DND-41 (cell line): ENCODE data around the gene KCNIP4.

ENCODE experiments used
- ATAC-seq: fragments of 200-7000 bp; cut with Tn5 transposase; 3 replicates; pipeline ENCODE4 v1.9.1; 2021; ENCODE audit warnings: low read depth; ENCODE audit not compliant: insufficient read depth
- DNase-seq: peaks from one replicate; pipeline ENCODE4 v3.0.0-alpha.2; 2020
- H2AFZ ChIP-seq: 2 replicates; pipeline ENCODE4 v1.6.0; 2012; ENCODE audit warnings: low read depth, low read length
- H3K27ac ChIP-seq: 2 replicates; pipeline ENCODE4 v1.5.1; 2012; ENCODE audit warnings: low read length, inconsistent platforms
- H3K27me3 ChIP-seq: fragments of 200-600 bp; sonication (generic); 2 replicates; pipeline ENCODE4 v1.6.0; 2012; ENCODE audit warnings: low read length, mild to moderate bottlenecking, inconsistent platforms; ENCODE audit not compliant: insufficient read depth, poor library complexity
- H3K36me3 ChIP-seq: 2 replicates; pipeline ENCODE4 v1.5.1; 2012; ENCODE audit warnings: low read length, inconsistent platforms; ENCODE audit not compliant: insufficient read depth
- H3K4me1 ChIP-seq: 2 replicates; pipeline ENCODE4 v1.5.1; 2012; ENCODE audit warnings: mild to moderate bottlenecking, low read length; ENCODE audit not compliant: insufficient read depth
- H3K4me2 ChIP-seq: 2 replicates; pipeline ENCODE4 v1.6.0; 2012; ENCODE audit warnings: mild to moderate bottlenecking, moderate library complexity, low read length, inconsistent platforms; ENCODE audit not compliant: insufficient read depth
- H3K4me3 ChIP-seq, 2 experiments: fragments of 200-600 bp in 1 of 2; shearing (Covaris generic) in 1 of 2; 2 replicates each; pipeline ENCODE4 v1.5.1; 2012 to 2016; ENCODE audit warnings: inconsistent platforms in 2 of 2, low read length in 2 of 2, mild to moderate bottlenecking in 2 of 2, low read depth in 1 of 2, moderate library complexity in 1 of 2
- H3K79me2 ChIP-seq: 2 replicates; pipeline ENCODE4 v1.6.0; 2012; ENCODE audit warnings: low read length, inconsistent platforms; ENCODE audit not compliant: insufficient read depth
- H3K9ac ChIP-seq: 2 replicates; pipeline ENCODE4 v1.6.0; 2012; ENCODE audit warnings: low read depth, mild to moderate bottlenecking, inconsistent platforms, low read length, moderate library complexity
- H3K9me3 ChIP-seq: 2 replicates; pipeline ENCODE4 v1.5.1; 2012; ENCODE audit warnings: low read length, moderate library complexity, mild to moderate bottlenecking, inconsistent platforms; ENCODE audit not compliant: insufficient read depth, severe bottlenecking
- H4K20me1 ChIP-seq: 2 replicates; pipeline ENCODE4 v1.6.0; 2012; ENCODE audit warnings: low read length; ENCODE audit not compliant: insufficient read depth
- EZH2 ChIP-seq: IDR thresholded peaks from 3 replicates; pipeline ENCODE4 v1.6.1; 2012; ENCODE audit warnings: borderline replicate concordance, low read depth, mild to moderate bottlenecking, moderate library complexity, low read length, inconsistent platforms; ENCODE audit not compliant: severe bottlenecking
- TF ChIP-seq, protein P1 (sequence below): IDR thresholded peaks from 2 replicates; pipeline ENCODE4 v1.5.1; 2012; ENCODE audit warnings: borderline replicate concordance, low read length, moderate library complexity, mild to moderate bottlenecking; ENCODE audit not compliant: poor library complexity, severe bottlenecking; ENCODE audit errors: extremely low read depth

Gene KCNIP4

DNA sequence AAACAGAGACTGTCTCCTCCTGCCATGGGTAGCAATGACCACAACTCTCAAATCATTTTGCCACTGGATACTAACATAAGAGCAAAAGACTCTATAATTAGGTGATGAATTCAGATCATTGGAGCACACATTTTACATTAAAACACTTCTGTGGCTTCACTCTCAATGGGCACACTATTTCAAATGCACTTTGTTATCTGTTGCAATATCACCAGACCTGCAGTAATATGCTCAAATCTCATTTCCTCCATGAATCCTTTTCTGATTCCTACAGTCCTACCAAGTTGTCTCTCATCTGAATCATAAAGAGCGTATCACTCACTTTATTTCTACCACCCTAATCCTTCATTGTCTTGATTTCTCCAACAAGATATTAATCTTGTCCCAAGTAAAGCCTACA, 302.8 kb downstream of the KCNIP4 start:
- H3K36me3 ChIP-seq, result no peaks in the 10 kb centered on the region
- no peaks in the 10 kb centered on the region for H4K20me1 ChIP-seq
- H3K27ac ChIP-seq, result no peak overlapping the region
- no peaks in the 10 kb centered on the region for H3K4me1 ChIP-seq
- ATAC-seq (no peak), DNase-seq (no peak)
- H3K27me3 ChIP-seq, result no peaks in the 10 kb centered on the region
- H3K79me2 ChIP-seq, result no peaks in the 10 kb centered on the region
- H2AFZ ChIP-seq, result no peak overlapping the region
- H3K9ac ChIP-seq, result no peak overlapping the region
- no peaks in the 10 kb centered on the region for H3K9me3 ChIP-seq
- H3K4me3 ChIP-seq, result no peak overlapping the region
- H3K4me2 ChIP-seq, result no peak overlapping the region
- no peak for TF ChIP-seq EZH2
- TF ChIP-seq, protein P1, sequence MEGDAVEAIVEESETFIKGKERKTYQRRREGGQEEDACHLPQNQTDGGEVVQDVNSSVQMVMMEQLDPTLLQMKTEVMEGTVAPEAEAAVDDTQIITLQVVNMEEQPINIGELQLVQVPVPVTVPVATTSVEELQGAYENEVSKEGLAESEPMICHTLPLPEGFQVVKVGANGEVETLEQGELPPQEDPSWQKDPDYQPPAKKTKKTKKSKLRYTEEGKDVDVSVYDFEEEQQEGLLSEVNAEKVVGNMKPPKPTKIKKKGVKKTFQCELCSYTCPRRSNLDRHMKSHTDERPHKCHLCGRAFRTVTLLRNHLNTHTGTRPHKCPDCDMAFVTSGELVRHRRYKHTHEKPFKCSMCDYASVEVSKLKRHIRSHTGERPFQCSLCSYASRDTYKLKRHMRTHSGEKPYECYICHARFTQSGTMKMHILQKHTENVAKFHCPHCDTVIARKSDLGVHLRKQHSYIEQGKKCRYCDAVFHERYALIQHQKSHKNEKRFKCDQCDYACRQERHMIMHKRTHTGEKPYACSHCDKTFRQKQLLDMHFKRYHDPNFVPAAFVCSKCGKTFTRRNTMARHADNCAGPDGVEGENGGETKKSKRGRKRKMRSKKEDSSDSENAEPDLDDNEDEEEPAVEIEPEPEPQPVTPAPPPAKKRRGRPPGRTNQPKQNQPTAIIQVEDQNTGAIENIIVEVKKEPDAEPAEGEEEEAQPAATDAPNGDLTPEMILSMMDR, result no peak

DNA sequence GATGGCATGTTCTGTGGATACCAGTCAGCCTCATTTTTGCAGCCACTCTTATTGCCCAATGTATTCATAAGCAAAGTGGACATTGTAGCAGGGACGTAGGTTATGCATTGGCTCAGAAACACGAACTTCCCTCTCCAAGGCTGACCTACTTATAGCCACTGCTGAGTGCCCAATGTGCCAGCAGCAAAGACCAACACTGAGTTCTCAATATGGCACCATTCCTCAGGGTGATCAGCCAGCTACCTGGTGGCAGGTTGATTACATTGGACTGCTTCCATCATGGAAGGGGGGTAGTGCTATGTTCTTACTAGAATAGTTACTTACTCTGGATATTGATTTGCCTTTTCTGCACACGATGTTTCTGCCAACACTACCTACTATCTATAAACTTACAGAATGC, 306.9 kb downstream of the KCNIP4 start:
- DNase-seq, result no peak

DNA sequence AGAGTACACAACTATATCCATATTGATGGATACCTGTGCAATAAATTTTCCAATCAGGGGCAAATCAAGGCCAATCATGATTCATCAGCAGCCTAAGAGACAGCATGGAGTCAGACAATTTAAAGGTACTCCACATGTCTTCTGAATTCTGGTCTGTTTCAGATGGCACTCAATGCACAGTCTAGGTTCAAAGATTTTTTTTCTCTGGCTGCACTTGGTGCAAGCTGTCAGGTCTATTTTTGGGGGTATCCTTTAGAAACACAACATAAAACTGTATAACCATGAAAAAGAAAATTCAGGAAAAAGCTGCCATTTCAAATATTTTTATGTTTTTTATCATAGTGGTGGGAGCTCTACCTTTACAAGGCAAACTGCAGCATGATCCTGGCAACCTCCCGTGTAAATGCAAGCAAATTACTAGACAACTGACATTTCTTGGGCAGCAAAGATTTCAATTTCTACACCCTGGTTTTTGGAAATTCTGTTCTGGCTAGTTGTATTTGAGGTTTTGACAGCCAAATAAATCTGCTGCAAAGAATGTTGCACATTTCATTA, 310.3 kb downstream of the KCNIP4 start:
- Histone ChIP-seq H2AFZ (no peak overlapping the region), H3K9ac (no peak overlapping the region), H3K4me1 (no peaks in the 10 kb centered on the region), H3K4me3 (no peak overlapping the region), H3K79me2 (no peaks in the 10 kb centered on the region), H3K9me3 (no peaks in the 10 kb centered on the region), H3K27ac (no peak overlapping the region), H3K27me3 (no peaks in the 10 kb centered on the region), H3K36me3 (no peaks in the 10 kb centered on the region), H3K4me2 (no peak overlapping the region), H4K20me1 (no peaks in the 10 kb centered on the region)
- TF ChIP-seq EZH2, result no peak
- TF ChIP-seq, protein P1, result no peak
- ATAC-seq, result no peak
- DNase-seq, result no peak

More for the DNA sequence above, 306.9 kb downstream of the KCNIP4 start:
- Histone ChIP-seq H3K9me3 (no peaks in the 10 kb centered on the region), H3K4me1 (no peaks in the 10 kb centered on the region), H3K27ac (no peak overlapping the region), H3K4me2 (no peak overlapping the region), H3K27me3 (no peaks in the 10 kb centered on the region), H3K9ac (no peak overlapping the region), H3K4me3 (no peak overlapping the region), H3K79me2 (no peaks in the 10 kb centered on the region), H2AFZ (no peak overlapping the region), H4K20me1 (no peaks in the 10 kb centered on the region), H3K36me3 (no peaks in the 10 kb centered on the region)
- TF ChIP-seq EZH2, result no peak
- TF ChIP-seq, protein P1, result no peak
- no peak for ATAC-seq
